Neural cell (in vitro differentiated cells): ENCODE measurements around the gene MAN2B1.

Experiments
- CTCF ChIP-seq: fragments of 450-650 bp; IDR thresholded peaks from 2 replicates; pipeline ENCODE4 v1.5.1; 2014; ENCODE audit warnings: antibody characterized with exemption, mild to moderate bottlenecking, moderate library complexity; ENCODE audit not compliant: poor library complexity, severe bottlenecking
- EP300 ChIP-seq: fragments of 450-650 bp; conservative IDR thresholded peaks from 2 replicates; pipeline ENCODE4 v1.6.1; 2014; ENCODE audit warnings: antibody characterized with exemption, mild to moderate bottlenecking, moderate library complexity; ENCODE audit not compliant: poor library complexity, severe bottlenecking
- EZH2 ChIP-seq: fragments of 200-600, 300-800 bp; shearing (Covaris generic), sonication (generic); IDR thresholded peaks from 2 replicates; pipeline ENCODE4 v1.6.1; 2014; ENCODE audit warnings: antibody characterized with exemption, low read length, borderline replicate concordance, mild to moderate bottlenecking; ENCODE audit not compliant: insufficient read depth, poor library complexity, severe bottlenecking
- MXI1 ChIP-seq: fragments of 450-650 bp; conservative IDR thresholded peaks from 2 replicates; pipeline ENCODE4 v1.6.1; 2014; ENCODE audit warnings: antibody characterized with exemption, mild to moderate bottlenecking; ENCODE audit not compliant: poor library complexity, severe bottlenecking
- POLR2AphosphoS5 ChIP-seq: IDR thresholded peaks from 2 replicates; pipeline ENCODE4 v1.6.1; 2012
- REST ChIP-seq: IDR thresholded peaks from 2 replicates; pipeline ENCODE4 v1.6.1; 2012; ENCODE audit warnings: borderline replicate concordance
- TAF1 ChIP-seq: IDR thresholded peaks from 2 replicates; pipeline ENCODE4 v1.6.1; 2012; ENCODE audit warnings: low read depth

- no peak for TF ChIP-seq CTCF
- TF ChIP-seq EZH2 = no peak
- TF ChIP-seq POLR2AphosphoS5 = no peak
- TF ChIP-seq EP300 = no peak
- TF ChIP-seq MXI1 = no peak
- no peak for TF ChIP-seq TAF1
- no peak for TF ChIP-seq REST
Observed at GRCh38 chr19:12646551-12646950, 20.0 kb downstream of the MAN2B1 start.
